Spleen (tissue), 11 donors: ENCODE results near the gene ASB3. TPM values are rescaled to one million over a fixed set of nuclear protein-coding genes. Genes with fewer than 3 reads are reported as not detected.

Source experiments
- DNase-seq: peaks from one replicate; pipeline ENCODE4 v3.0.0-alpha.2; 2020
- H3K27ac ChIP-seq, 8 donors: fragments of 200-600 bp; sonication (generic) in 7 of 8; 1 replicate in 4 of 8; 2 replicates in 4 of 8; pipeline versions ENCODE4 v1.5.0 to v1.8.0; 2016 to 2021; ENCODE audit warnings: inconsistent platforms in 4 of 8, mild to moderate bottlenecking in 4 of 8, moderate library complexity in 1 of 8
- H3K27me3 ChIP-seq, 7 donors: fragments of 200-600 bp; sonication (generic) in 6 of 7; replicated peaks in 1 of 7; 1 replicate in 4 of 7; 2 replicates in 3 of 7; pipeline versions ENCODE4 v1.5.0 to v1.8.0; 2016 to 2021; ENCODE audit warnings: inconsistent platforms in 3 of 7, mild to moderate bottlenecking in 1 of 7
- H3K36me3 ChIP-seq, 6 donors: fragments of 200-600 bp; sonication (generic) in 5 of 6; 1 replicate in 4 of 6; 2 replicates in 2 of 6; pipeline versions ENCODE4 v1.5.0 to v1.8.0; 2016 to 2021; ENCODE audit warnings: inconsistent platforms in 2 of 6
- H3K4me1 ChIP-seq, 6 donors: fragments of 200-600 bp; sonication (generic) in 5 of 6; 1 replicate in 3 of 6; 2 replicates in 3 of 6; pipeline versions ENCODE4 v1.5.0 to v1.8.0; 2016 to 2021; ENCODE audit warnings: inconsistent platforms in 3 of 6
- H3K4me3 ChIP-seq, 8 donors: fragments of 200-600 bp; sonication (generic) in 7 of 8; 1 replicate in 4 of 8; 2 replicates in 4 of 8; pipeline versions ENCODE4 v1.5.0 to v1.8.0; 2016 to 2021; ENCODE audit warnings: inconsistent platforms in 4 of 8, mild to moderate bottlenecking in 4 of 8, moderate library complexity in 2 of 8
- H3K9me3 ChIP-seq, 8 donors: fragments of 200-600 bp; sonication (generic) in 7 of 8; 1 replicate in 4 of 8; 2 replicates in 4 of 8; pipeline versions ENCODE4 v1.5.0 to v1.8.0; 2016 to 2021; ENCODE audit warnings: inconsistent platforms in 4 of 8
- POLR2A ChIP-seq, 3 donors: fragments of 450-650 bp; IDR thresholded peaks; one replicate each; pipeline ENCODE4 v1.5.1; 2017; ENCODE audit warnings: antibody characterized with exemption in 3 of 3, mild to moderate bottlenecking in 1 of 3
- POLR2AphosphoS5 ChIP-seq, 3 donors: sonication (generic); formaldehyde crosslinking; IDR thresholded peaks; one replicate each; pipeline ENCODE4 v1.5.1; 2017; ENCODE audit warnings: antibody characterized with exemption in 3 of 3
- WGBS, 5 donors: extraction: QIAGEN DNeasy Blood & Tissue Kit in 3 of 5; methylation state at CpG; one replicate each; pipeline versions ENCODE4 v1.1.5 to v1.1.7; 2013 to 2018; 5-methylcytosine and 5-hydroxymethylcytosine counted together
- intact Hi-C: fragments of 100-400 bp; cut with DNase I; formaldehyde crosslinking; loops from one replicate; pipeline ENCODE4 v1.15.0; 2023; ENCODE audit warnings: low total_unique reads
- polyA plus RNA-seq, 3 donors: library from polyadenylated mRNA; stranded (reverse); fragments of 200-250 nt; gene quantifications; one replicate each; pipeline ENCODE4 v1.2.1, GENCODE V29; 2013
- total RNA-seq, 7 donors: library from RNA; depleted of rRNA in 3 of 7; stranded (reverse); fragments of >200 nt in 3 of 7; fragmentation: NEBNext Ultra II Directional in 4 of 7; extraction: Animal tissue kit (Norgen Biotek cat#: 25700) in 4 of 7; gene quantifications; one replicate each; pipeline versions ENCODE4 v1.1.0 to v1.2.1, GENCODE V29; 2016 to 2021
- TF ChIP-seq, protein P1 (sequence below), 11 experiments: fragments of 200-600 bp in 7 of 11; fragments of 450-650 bp in 4 of 11; sonication (generic) in 4 of 11; IDR thresholded peaks in 8 of 11; conservative IDR thresholded peaks in 3 of 11; 1 replicate in 7 of 11; 2 replicates in 4 of 11; pipeline versions ENCODE4 v1.4.0 to v1.8.0; 2016 to 2021; ENCODE audit warnings: antibody characterized with exemption in 11 of 11, inconsistent platforms in 4 of 11, mild to moderate bottlenecking in 1 of 11
- donor health status: healthy with polysubstance abuse.
- donor health status: DM: no; HTN: no; CAD: no; lungs with moderate emphysema.
- donor health status: DM: no; HTN: no; CAD: no.
- donor health status: Bipolar disorder and iron deficiency.
- donor health status: healthy.
- donor health status: DM: no; HTN: no; CAD: no.
- donor health status: DM: yes; HTN: yes; CAD: no.

Gene ASB3
- total and polyA plus RNA-seq, 10 donors = 7.7 to 28.1 (median 20.5) TPM

DNA sequence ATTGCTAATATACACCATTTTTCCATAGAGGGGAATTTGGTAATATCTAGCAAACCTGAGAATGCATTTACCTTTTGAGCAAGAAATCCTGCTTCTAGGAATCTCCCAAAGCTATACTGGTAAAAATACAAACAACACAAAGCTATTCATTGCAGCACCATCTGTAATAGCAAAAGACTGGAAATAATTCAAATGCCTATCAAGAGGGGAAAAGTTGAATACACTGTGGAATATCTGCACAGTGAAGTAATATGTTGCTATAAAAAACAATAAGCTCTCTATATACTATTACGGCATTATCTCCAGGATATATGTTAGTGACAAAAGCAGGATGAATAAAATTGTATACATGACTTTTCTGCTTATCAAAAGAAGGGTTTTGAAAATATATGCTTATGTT is 131.5 kb downstream of the ASB3 start:
- 90 to 100% (median 93%) methylated on average over 1 of the region's 1 CpG for WGBS, 5 donors
- intact Hi-C loops = no loop called here

DNA sequence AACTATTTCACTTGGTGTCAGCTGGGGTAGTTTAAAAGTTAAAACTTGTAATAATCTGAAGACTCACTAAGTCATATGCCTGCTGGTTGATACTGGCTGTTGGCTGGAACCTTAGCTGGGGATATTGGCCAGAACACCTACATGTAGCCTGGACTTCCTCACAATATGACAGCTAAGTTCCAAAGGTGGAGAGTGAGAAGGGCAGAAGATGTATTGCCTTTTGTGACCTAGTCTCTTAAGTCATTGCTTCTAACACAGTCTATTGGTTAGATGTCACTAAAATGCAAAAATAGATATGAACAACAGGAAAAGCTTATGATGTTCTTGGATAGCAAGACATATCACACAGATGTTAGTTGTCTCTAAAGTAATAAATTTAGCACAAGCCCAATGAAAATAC is 132.4 kb downstream of the ASB3 start:
- H3K27me3 ChIP-seq = no peaks in the 10 kb centered on the region
- H3K9me3 ChIP-seq = no peaks in the 10 kb centered on the region
- no peak for DNase-seq
- no peaks in the 10 kb centered on the region for H3K36me3 ChIP-seq
- intact Hi-C loops = no loop called here
- no peaks in the 10 kb centered on the region for H3K4me1 ChIP-seq
- TF ChIP-seq POLR2A (IDR thresholded peaks at IDR 0.05) (no peak), POLR2AphosphoS5 (IDR thresholded peaks at IDR 0.05) (no peak)
- TF ChIP-seq, protein P1, sequence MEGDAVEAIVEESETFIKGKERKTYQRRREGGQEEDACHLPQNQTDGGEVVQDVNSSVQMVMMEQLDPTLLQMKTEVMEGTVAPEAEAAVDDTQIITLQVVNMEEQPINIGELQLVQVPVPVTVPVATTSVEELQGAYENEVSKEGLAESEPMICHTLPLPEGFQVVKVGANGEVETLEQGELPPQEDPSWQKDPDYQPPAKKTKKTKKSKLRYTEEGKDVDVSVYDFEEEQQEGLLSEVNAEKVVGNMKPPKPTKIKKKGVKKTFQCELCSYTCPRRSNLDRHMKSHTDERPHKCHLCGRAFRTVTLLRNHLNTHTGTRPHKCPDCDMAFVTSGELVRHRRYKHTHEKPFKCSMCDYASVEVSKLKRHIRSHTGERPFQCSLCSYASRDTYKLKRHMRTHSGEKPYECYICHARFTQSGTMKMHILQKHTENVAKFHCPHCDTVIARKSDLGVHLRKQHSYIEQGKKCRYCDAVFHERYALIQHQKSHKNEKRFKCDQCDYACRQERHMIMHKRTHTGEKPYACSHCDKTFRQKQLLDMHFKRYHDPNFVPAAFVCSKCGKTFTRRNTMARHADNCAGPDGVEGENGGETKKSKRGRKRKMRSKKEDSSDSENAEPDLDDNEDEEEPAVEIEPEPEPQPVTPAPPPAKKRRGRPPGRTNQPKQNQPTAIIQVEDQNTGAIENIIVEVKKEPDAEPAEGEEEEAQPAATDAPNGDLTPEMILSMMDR (IDR thresholded peaks at IDR 0.05 in 8 of 11, conservative IDR thresholded peaks at IDR 0.05 in 3 of 11) = no peak
- H3K27ac ChIP-seq = no peak overlapping the region
- H3K4me3 ChIP-seq = no peak overlapping the region

More for the DNA sequence above, 131.5 kb downstream of the ASB3 start:
- TF ChIP-seq, protein P1 (IDR thresholded peaks at IDR 0.05 in 8 of 11, conservative IDR thresholded peaks at IDR 0.05 in 3 of 11) = no peak
- no peak for TF ChIP-seq POLR2A (IDR thresholded peaks at IDR 0.05)
- TF ChIP-seq POLR2AphosphoS5 (IDR thresholded peaks at IDR 0.05) = no peak
- no peaks in the 10 kb centered on the region for H3K9me3 ChIP-seq
- no peak overlapping the region for H3K27ac ChIP-seq
- DNase-seq = no peak
- H3K4me1 ChIP-seq = no peaks in the 10 kb centered on the region
- H3K4me3 ChIP-seq = no peak overlapping the region
- no peaks in the 10 kb centered on the region for H3K27me3 ChIP-seq
- H3K36me3 ChIP-seq = no peaks in the 10 kb centered on the region

DNA sequence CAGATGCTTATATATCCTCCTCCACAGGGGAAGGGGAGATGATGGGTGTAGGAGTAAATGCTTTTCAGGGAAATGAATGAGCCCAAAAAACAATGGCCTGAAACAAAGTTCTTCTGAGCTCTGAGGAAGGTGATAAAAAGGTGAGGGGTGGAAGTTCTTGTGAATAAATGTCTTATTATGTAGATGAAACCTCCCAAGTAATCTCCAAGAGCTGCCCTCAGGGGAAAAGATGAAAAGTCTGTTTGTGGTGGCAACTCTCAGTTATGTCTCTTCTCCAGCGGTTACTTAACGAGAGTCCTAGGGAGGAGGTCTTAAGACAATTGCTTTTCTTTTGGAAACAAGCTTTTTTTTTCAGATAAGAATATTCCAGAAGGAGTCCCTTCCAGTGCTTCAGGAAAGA is 134.6 kb downstream of the ASB3 start:
- Histone ChIP-seq H3K4me3 (no peak overlapping the region), H3K4me1 (no peaks in the 10 kb centered on the region), H3K36me3 (no peaks in the 10 kb centered on the region), H3K9me3 (no peaks in the 10 kb centered on the region), H3K27me3 (no peaks in the 10 kb centered on the region), H3K27ac (no peak overlapping the region)
- WGBS, 5 donors = 87 to 98% (median 94%) methylated on average over 2 of the region's 2 CpGs
- DNase-seq = no peak
- intact Hi-C loops = no loop called here
- no peak for TF ChIP-seq POLR2AphosphoS5 (IDR thresholded peaks at IDR 0.05)
- TF ChIP-seq, protein P1 (IDR thresholded peaks at IDR 0.05 in 8 of 11, conservative IDR thresholded peaks at IDR 0.05 in 3 of 11) = no peak
- TF ChIP-seq POLR2A (IDR thresholded peaks at IDR 0.05) = no peak

DNA sequence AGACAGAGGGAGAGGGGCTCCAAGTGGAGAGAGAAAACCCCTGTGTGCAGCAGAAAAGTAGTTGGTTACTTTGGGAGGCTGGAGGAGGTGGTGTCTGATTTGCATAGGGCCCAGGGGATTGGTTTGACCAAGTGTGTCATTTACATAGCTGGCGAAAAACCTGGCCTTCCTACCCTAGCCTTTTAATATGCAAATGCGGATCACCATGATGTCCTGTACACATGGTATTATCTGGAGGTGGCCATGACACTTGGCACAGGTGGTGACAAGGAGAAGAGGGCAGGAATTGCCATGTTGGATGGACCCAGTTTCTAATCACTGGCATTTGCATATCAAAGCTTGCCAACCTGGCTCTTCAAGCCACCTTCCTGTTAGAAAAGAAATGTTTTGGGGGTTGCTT is 140.0 kb downstream of the ASB3 start:
- 74 to 100% (median 87%) methylated on average over 2 of the region's 2 CpGs for WGBS, 5 donors
- no peak for DNase-seq
- Histone ChIP-seq H3K27ac (no peak overlapping the region), H3K27me3 (no peaks in the 10 kb centered on the region), H3K9me3 (no peaks in the 10 kb centered on the region), H3K4me1 (no peaks in the 10 kb centered on the region), H3K4me3 (no peak overlapping the region), H3K36me3 (no peaks in the 10 kb centered on the region)
- TF ChIP-seq POLR2A (IDR thresholded peaks at IDR 0.05) = no peak
- intact Hi-C loops = no loop called here

DNA sequence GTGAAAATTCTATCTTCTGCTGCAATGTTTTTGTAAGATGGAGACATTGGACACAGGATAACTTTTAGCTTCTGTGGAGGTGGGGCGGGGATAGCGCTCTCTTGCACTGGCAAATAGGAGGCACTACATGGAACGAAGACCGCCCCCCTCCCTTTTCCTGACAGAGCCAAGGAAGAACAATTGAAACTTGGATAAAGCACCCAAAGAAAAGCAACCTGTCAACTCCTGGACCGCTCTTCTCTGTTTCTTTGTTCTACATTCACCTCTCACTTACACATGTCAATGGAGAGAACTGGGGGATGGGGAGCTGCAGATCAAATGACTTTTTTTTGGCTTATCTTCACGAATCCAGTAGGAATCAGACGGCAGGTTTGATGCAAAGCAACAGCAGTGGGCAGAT is 145.5 kb downstream of the ASB3 start:
- Histone ChIP-seq H3K36me3 (no peaks in the 10 kb centered on the region), H3K27ac (no peak overlapping the region), H3K27me3 (no peaks in the 10 kb centered on the region), H3K9me3 (no peaks in the 10 kb centered on the region), H3K4me1 (no peaks in the 10 kb centered on the region), H3K4me3 (no peak overlapping the region)
- DNase-seq = no peak
- TF ChIP-seq, protein P1 (IDR thresholded peaks at IDR 0.05 in 8 of 11, conservative IDR thresholded peaks at IDR 0.05 in 3 of 11) = no peak
- TF ChIP-seq POLR2AphosphoS5 (IDR thresholded peaks at IDR 0.05) (no peak), POLR2A (IDR thresholded peaks at IDR 0.05) (no peak)
- intact Hi-C loops = no loop called here
- WGBS, 5 donors = 79 to 88% (median 83%) methylated on average over 7 of the region's 7 CpGs
